Measurements from ENCODE around the gene PTPA.
"Not testable (repeated sequence)": the region's sequence is repeated elsewhere in the genome, so short reads cannot be mapped to it uniquely, and the experiment has no call there.

The PTPA gene

GRCh38 chr9:129109952-129110739 lies 1.1 kb upstream of the PTPA start:
- DNase-seq: peak; percentile 14

GRCh38 chr9:129111528-129112151 lies 425 bp downstream of the PTPA start:
- peak; percentile 39 for DNase-seq

GRCh38 chr9:129112526-129112925 lies 1.3 kb downstream of the PTPA start:
- not testable (repeated sequence) for DNase-seq

GRCh38 chr9:129113645-129114304 lies 2.6 kb downstream of the PTPA start:
- DNase-seq: no peak

GRCh38 chr9:129118799-129119198 lies 7.6 kb downstream of the PTPA start:
- DNase-seq: no peak

- DNase-seq: no peak
Measured at GRCh38 chr9:129121483-129121882, 10.3 kb downstream of the PTPA start.

GRCh38 chr9:129122133-129122532 lies 10.9 kb downstream of the PTPA start:
- no peak for DNase-seq

GRCh38 chr9:129122976-129123375 lies 11.8 kb downstream of the PTPA start:
- not testable (repeated sequence) for DNase-seq

GRCh38 chr9:129124506-129125069 lies 13.4 kb downstream of the PTPA start:
- DNase-seq: no peak

GRCh38 chr9:129125478-129125877 lies 14.3 kb downstream of the PTPA start:
- DNase-seq: no peak

GRCh38 chr9:129126749-129127618 lies 15.8 kb downstream of the PTPA start:
- DNase-seq: no peak

GRCh38 chr9:129128689-129129088 lies 17.5 kb downstream of the PTPA start:
- DNase-seq: no peak

- not testable (repeated sequence) for DNase-seq
Measured at GRCh38 chr9:129130271-129130670, 19.1 kb downstream of the PTPA start.

- DNase-seq: no peak
Measured at GRCh38 chr9:129130791-129131190, 19.6 kb downstream of the PTPA start.

- DNase-seq: peak; percentile 90
Measured at GRCh38 chr9:129131300-129132145, 20.3 kb downstream of the PTPA start.

- no peak for DNase-seq
Measured at GRCh38 chr9:129133082-129133481, 21.9 kb downstream of the PTPA start.

- DNase-seq: no peak
Measured at GRCh38 chr9:129135476-129135875, 24.3 kb downstream of the PTPA start.

GRCh38 chr9:129136446-129137035 lies 25.3 kb downstream of the PTPA start:
- no peak for DNase-seq

GRCh38 chr9:129137292-129138143 lies 26.3 kb downstream of the PTPA start:
- DNase-seq: no peak

GRCh38 chr9:129138144-129138462 lies 26.9 kb downstream of the PTPA start:
- DNase-seq: no peak
